Measurements from ENCODE around the gene UPB1.
"Not testable (repeated sequence)": the region's sequence is repeated elsewhere in the genome, so short reads cannot be mapped to it uniquely, and the experiment has no call there.

UPB1 gene

GRCh38 chr22:24506802-24507438 lies 11.8 kb downstream of the UPB1 start:
- DNase-seq = no peak

GRCh38 chr22:24507716-24508115 lies 12.6 kb downstream of the UPB1 start:
- DNase-seq = no peak

- DNase-seq = no peak
Observed at GRCh38 chr22:24510637-24511625, 15.8 kb downstream of the UPB1 start.

GRCh38 chr22:24512043-24512442 lies 16.9 kb downstream of the UPB1 start:
- no peak for DNase-seq

- DNase-seq = no peak
Observed at GRCh38 chr22:24513378-24514240, 18.5 kb downstream of the UPB1 start.

GRCh38 chr22:24514241-24515026 lies 19.3 kb downstream of the UPB1 start:
- DNase-seq = no peak

- no peak for DNase-seq
Observed at GRCh38 chr22:24515027-24515338, 19.9 kb downstream of the UPB1 start.

GRCh38 chr22:24516301-24516737 lies 21.2 kb downstream of the UPB1 start:
- no peak for DNase-seq

GRCh38 chr22:24517446-24517845 lies 22.3 kb downstream of the UPB1 start:
- DNase-seq = no peak

GRCh38 chr22:24518228-24518627 lies 23.1 kb downstream of the UPB1 start:
- no peak for DNase-seq

GRCh38 chr22:24518771-24519485 lies 23.8 kb downstream of the UPB1 start:
- DNase-seq = no peak

- no peak for DNase-seq
Observed at GRCh38 chr22:24519496-24519895, 24.4 kb downstream of the UPB1 start.

- DNase-seq = peak; percentile 65
Observed at GRCh38 chr22:24521791-24522245, 26.7 kb downstream of the UPB1 start.

GRCh38 chr22:24523873-24524272 lies 28.7 kb downstream of the UPB1 start:
- DNase-seq = no peak

- DNase-seq = peak; percentile 90
Observed at GRCh38 chr22:24525416-24526037, 30.4 kb downstream of the UPB1 start.

- DNase-seq = no peak
Observed at GRCh38 chr22:24526191-24526590, 31.1 kb downstream of the UPB1 start.

- no peak for DNase-seq
Observed at GRCh38 chr22:24529898-24530297, 34.8 kb downstream of the UPB1 start.

GRCh38 chr22:24530968-24531367 lies 35.8 kb downstream of the UPB1 start:
- not testable (repeated sequence) for DNase-seq

- DNase-seq = no peak
Observed at GRCh38 chr22:24532075-24532474, 36.9 kb downstream of the UPB1 start.

GRCh38 chr22:24535348-24535747 lies 40.2 kb downstream of the UPB1 start:
- no peak for DNase-seq

GRCh38 chr22:24536089-24536488 lies 41.0 kb downstream of the UPB1 start:
- DNase-seq = no peak
